ENCODE data around the gene SYNGR2. TPM values are rescaled to one million over a fixed set of nuclear protein-coding genes. Genes with fewer than 3 reads are reported as not detected.

Gene SYNGR2
- total and polyA plus RNA-seq, 12 donors, result 92.8 to 200 (median 116) TPM

DNA sequence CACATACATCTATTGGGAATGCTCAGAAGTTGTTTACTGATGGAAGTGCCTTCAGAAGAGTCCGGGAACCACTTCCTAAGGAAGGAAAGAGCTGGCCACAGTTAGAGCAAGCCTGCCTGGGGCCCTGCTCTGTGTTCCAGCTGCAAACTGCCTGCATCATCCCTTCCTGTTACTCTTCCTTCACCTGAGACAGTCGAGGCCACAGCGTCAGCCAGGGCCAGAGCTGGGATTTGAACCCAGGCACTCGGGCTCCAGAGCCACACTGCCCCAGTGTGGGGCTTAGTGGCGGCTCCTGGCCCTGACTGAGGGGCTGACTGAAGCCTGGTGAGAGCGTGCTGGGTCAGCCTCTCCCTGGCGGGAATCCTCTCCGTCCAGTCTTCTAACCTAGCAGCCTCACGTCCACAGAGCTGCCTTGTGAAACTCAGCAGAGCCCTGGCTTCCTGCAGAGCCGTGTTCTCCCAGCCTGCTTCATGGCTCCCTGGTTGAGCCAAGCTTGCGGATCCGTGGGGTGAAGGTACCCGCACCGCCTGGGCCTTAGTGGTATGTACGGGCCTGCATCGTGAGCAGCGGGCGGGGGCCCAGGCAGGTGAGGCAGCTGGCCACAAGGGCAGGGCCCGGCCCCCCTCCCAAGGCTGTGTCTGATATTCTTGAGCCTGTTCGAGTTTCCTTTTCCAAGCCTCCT is 26.8 kb upstream of the SYNGR2 start:
- Histone ChIP-seq H3K4me3 (no peak overlapping the region), H3K27me3 (no peaks in the 10 kb centered on the region), H3K36me3 (peaks cover 0 to 16% (median 0%) of the 10 kb centered on the region in 9 donors), H3K27ac (peak overlapping the region in 1 of 10 donors; percentile 58), H3K9me3 (no peaks in the 10 kb centered on the region), H3K4me1 (peaks cover 16 to 75% (median 48%) of the 10 kb centered on the region in 9 donors)
- TF ChIP-seq, protein P1, sequence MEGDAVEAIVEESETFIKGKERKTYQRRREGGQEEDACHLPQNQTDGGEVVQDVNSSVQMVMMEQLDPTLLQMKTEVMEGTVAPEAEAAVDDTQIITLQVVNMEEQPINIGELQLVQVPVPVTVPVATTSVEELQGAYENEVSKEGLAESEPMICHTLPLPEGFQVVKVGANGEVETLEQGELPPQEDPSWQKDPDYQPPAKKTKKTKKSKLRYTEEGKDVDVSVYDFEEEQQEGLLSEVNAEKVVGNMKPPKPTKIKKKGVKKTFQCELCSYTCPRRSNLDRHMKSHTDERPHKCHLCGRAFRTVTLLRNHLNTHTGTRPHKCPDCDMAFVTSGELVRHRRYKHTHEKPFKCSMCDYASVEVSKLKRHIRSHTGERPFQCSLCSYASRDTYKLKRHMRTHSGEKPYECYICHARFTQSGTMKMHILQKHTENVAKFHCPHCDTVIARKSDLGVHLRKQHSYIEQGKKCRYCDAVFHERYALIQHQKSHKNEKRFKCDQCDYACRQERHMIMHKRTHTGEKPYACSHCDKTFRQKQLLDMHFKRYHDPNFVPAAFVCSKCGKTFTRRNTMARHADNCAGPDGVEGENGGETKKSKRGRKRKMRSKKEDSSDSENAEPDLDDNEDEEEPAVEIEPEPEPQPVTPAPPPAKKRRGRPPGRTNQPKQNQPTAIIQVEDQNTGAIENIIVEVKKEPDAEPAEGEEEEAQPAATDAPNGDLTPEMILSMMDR (IDR thresholded peaks at IDR 0.05), result no peak
- 88 to 89% methylated on average over 20 of the region's 20 CpGs for WGBS, 2 donors
- intact Hi-C loops (cut with DNase I), result loop anchor here in 1 of 10 donors (5.0 kb wide), 1 partner anchor 36 kb away; no protein-coding TSS in a partner anchor
- no peak for ATAC-seq
- DNase-seq, result no peak

GRCh38 chr17:78142119-78142861 is 26.1 kb upstream of the SYNGR2 start:
- H3K27me3 ChIP-seq, result no peaks in the 10 kb centered on the region
- peaks cover 0 to 15% (median 0%) of the 10 kb centered on the region in 9 donors for H3K36me3 ChIP-seq
- DNase-seq (no peak), ATAC-seq (no peak)
- no peak overlapping the region for H3K27ac ChIP-seq
- H3K9me3 ChIP-seq, result no peaks in the 10 kb centered on the region
- TF ChIP-seq, protein P1 (IDR thresholded peaks at IDR 0.05), result no peak
- 82 to 85% methylated on average over 16 of the region's 16 CpGs for WGBS, 2 donors
- H3K4me3 ChIP-seq, result no peak overlapping the region
- H3K4me1 ChIP-seq, result peaks cover 16 to 70% (median 48%) of the 10 kb centered on the region in 9 donors
- intact Hi-C loops (cut with DNase I), result loop anchor here in 1 of 10 donors (5.0 kb wide), 1 partner anchor 35 kb away; no protein-coding TSS in a partner anchor

- Histone ChIP-seq H3K27me3 (no peaks in the 10 kb centered on the region), H3K9me3 (no peaks in the 10 kb centered on the region), H3K27ac (peak overlapping the region in 9 of 10 donors; percentile 60 to 88 (median 81)), H3K36me3 (peaks cover 0 to 15% (median 0%) of the 10 kb centered on the region in 9 donors), H3K4me1 (peaks cover 16 to 68% (median 48%) of the 10 kb centered on the region in 9 donors), H3K4me3 (no peak overlapping the region)
- WGBS, 2 donors, result 91 to 93% methylated on average over 21 of the region's 21 CpGs
- intact Hi-C loops (cut with DNase I), result loop anchor here in 1 of 10 donors (5.0 kb wide), 1 partner anchor 34 kb away; no protein-coding TSS in a partner anchor
- no peak for ATAC-seq
- TF ChIP-seq, protein P1 (IDR thresholded peaks at IDR 0.05), result no peak
- no peak for DNase-seq
Observed at GRCh38 chr17:78143214-78144146, 24.9 kb upstream of the SYNGR2 start.
